ENCODE measurements around the gene ZNF331.

DNA sequence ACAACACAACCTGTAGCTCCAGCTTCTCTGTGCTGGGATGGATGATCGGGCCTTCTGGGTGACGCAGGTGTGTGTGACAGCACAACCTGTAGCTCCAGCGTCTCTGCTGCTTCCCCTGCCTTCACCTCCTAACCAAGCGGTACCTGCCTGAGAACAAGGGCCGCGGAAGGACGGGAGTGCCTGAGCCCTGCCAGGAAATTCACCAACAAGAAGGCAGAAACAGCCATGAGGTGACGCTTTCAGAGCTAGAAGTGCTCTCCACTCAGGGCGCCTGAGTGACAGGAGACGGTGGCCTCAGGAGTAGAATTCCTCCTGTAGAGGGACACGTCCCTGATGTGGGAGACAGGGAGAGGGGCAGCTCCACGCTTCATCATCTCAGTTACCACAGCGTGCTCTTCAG, 17.4 kb downstream of the ZNF331 start:
- TF ChIP-seq POLR2A (IDR thresholded peaks at IDR 0.05; ENCODE audit: low read depth, low read length) (no peak), POLR2AphosphoS5 (IDR thresholded peaks at IDR 0.05; ENCODE audit: low read depth, low read length) (no peak), TAF1 (IDR thresholded peaks at IDR 0.05; ENCODE audit: low read depth, low read length) (no peak)
